LHCN-M2 (cell line): ENCODE measurements around the gene TTC28. TPM values are rescaled to one million over a fixed set of nuclear protein-coding genes. Genes with fewer than 3 reads are reported as not detected.

Source experiments
- DNase-seq: peaks from one replicate; pipeline ENCODE4 v3.0.0-alpha.2; 2012; ENCODE audit warnings: low read depth
- total RNA-seq: library from RNA; depleted of rRNA; stranded (reverse); fragments of >200 nt; gene quantifications from 2 replicates; pipeline ENCODE4 v1.2.3, GENCODE V29; 2014

TTC28 gene
- total RNA-seq, 1 experiment from 2014 or later: 7.1 TPM

DNA sequence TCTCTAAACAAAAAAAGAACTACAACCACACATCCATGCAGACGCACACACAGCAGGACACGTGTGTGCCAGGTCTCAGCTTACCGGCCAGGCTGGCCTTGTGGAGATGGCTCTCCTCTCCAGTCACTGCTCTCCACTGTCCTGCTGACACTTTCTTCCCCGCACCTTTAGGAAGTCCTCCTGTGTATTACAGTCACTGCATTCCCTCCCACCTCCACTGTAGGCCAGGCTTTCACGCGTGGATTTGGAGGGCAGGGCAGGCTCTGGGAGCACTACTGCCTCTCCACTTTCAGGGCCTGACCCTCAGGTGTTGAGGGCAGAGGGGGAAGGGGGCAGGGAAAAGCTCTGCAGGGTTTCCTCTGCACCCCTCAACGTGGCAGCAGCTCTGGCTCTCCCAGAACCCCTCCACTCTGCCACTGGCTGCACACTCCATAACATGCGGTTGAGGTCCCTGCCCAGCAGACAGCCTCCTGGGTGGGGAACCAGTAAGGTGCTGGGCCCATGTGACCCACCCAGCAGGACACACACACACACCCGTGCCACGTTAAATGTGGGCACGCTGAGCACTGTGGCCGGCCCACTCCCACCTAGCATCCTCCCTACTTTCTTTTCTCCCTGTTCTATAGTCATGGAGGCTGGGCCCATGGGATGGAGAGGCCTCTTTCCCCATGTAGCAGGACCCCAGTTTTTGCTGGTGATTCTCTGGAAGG lies 653.6 kb downstream of the TTC28 start:
- DNase-seq: no peak

- DNase-seq: no peak
Measured at GRCh38 chr22:28025333-28025732, 654.3 kb downstream of the TTC28 start.

DNA sequence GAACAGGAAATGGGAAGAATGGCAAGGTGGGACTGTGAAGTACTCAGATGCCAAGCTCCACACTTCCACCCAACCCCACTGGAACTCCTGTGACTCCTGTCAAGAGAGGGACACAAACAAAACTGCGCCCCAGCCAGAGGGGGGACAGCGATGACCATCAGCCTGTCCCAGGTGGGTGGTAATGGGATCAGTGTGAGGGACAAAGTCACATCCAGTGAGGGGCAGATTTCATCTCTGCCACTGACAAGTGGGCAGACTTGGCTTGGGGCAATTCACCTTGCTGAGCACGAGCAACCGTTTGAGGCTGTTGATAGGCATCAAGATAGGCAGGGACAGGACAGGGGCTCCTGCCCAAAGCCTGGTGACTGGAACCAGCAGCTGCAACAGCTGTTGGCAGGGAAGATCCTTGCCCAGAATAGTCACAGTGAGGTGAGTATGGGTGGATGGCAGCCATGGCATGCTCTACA lies 655.2 kb downstream of the TTC28 start:
- peak; percentile 76 for DNase-seq

GRCh38 chr22:28023774-28024173 lies 655.9 kb downstream of the TTC28 start:
- no peak for DNase-seq

- DNase-seq: no peak
Measured at GRCh38 chr22:28023036-28023435, 656.6 kb downstream of the TTC28 start.

- no peak for DNase-seq
Measured at GRCh38 chr22:28021998-28022660, 657.5 kb downstream of the TTC28 start.

DNA sequence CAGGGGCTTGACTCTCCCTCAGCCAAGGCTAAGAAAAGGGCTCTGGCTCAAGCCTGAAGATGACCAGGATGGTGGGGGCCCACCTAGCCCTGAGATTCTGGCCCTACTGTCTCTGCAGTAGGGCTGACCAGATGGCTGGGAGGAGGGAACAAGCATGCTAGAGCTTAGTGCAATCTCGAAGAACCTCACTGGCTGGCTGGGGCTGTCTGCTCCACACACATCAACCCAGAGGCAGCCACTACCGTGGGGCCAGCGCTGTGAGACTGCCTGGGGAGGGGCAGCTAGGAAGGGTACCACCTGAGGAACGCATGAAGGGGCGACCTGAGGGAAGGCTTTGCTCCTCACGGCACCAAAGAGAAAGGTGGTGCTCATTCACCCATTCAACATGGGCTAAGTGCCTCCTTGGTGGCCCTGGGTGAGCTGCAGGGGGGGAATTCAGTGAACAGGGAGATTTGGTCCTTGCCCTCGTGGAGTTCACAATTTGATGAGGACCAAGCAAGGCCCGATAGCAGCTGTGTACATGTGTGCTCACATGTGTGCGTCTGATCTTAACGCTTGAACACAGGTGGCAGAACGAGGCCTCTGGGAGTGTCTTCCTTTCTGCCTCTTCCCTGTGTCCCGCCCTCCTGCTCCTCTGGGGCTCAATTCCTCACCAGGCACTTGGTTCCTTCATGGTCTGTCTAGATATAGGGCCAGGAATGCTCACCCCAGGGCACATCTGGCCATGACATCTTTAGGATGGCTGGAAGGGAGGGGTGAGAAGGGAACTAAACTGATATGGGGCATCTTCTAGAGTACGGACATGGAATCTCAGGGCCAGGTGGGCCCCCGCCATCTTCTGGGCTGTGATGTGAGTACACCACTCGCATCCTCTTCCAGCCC lies 658.3 kb downstream of the TTC28 start:
- DNase-seq: no peak

DNA sequence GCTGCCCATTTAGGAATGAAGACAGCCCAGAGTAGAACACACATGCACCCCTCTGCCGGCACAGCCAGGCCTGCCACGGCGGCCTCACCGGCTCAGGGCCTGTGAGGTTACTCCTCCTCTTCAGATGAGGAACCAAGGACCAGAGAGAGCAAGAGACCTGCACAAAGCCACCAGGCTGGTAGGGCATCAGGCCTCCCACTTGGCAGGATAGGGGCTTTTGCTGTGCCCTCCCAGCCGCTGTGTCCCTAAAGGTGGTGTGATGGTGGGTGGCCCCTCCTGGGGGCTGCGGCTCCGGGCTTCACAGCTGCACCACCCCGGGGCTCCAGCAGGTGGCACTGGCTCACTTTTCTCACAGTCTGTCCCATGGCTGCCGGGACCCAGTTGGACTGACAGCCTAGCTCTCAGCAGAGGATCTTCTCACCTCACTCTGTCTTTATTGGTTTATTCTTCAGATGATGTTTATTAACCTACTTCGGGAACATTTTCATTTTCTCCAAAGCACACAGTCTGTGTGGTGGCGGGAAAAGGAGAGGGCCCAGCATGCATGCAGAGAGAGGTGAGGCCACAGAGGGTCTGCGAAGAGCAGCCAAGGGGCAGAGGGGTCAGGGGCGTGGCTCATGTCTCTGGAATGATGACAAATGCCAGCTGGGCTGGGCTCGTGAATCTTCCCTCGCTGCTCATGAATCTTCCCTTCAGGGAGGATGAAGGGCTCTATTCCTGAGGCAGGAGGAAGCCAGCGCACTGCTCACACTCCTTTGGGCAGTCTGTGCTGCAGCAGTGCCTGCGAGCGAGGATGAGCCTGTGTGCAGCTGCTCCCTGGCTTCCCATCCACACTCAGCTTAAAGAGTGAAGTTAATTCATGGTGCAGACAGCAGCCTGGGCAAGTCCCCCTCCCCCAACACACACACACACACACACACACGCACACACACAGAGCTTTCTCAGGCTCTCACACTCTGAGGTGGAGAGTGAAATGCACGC lies 659.5 kb downstream of the TTC28 start:
- DNase-seq: peak; percentile 61

DNA sequence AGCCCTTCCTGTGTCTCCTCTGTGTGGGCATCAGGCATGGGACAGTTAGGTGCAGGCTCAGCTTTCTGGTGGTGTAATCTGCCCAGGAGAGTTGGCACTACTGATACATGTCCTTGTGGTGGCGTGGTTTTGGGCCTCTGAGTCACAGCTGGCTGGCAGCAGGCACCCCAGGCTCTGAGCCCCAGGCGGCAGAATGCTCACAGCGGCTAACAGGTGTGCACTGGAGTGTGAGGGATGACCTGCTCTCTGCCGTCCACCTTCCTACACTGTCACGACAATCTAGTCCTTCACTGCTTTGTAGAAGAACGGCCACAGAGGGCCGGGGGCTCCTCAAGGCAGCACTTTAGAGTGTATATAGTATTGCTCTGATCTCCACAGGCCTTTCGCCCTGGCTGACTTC lies 660.3 kb downstream of the TTC28 start:
- DNase-seq: peak; percentile 69

- no peak for DNase-seq
Measured at GRCh38 chr22:28018461-28018927, 661.1 kb downstream of the TTC28 start.

GRCh38 chr22:28017859-28018258 lies 661.8 kb downstream of the TTC28 start:
- no peak for DNase-seq

GRCh38 chr22:28017558-28017820 lies 662.2 kb downstream of the TTC28 start:
- DNase-seq: no peak

DNA sequence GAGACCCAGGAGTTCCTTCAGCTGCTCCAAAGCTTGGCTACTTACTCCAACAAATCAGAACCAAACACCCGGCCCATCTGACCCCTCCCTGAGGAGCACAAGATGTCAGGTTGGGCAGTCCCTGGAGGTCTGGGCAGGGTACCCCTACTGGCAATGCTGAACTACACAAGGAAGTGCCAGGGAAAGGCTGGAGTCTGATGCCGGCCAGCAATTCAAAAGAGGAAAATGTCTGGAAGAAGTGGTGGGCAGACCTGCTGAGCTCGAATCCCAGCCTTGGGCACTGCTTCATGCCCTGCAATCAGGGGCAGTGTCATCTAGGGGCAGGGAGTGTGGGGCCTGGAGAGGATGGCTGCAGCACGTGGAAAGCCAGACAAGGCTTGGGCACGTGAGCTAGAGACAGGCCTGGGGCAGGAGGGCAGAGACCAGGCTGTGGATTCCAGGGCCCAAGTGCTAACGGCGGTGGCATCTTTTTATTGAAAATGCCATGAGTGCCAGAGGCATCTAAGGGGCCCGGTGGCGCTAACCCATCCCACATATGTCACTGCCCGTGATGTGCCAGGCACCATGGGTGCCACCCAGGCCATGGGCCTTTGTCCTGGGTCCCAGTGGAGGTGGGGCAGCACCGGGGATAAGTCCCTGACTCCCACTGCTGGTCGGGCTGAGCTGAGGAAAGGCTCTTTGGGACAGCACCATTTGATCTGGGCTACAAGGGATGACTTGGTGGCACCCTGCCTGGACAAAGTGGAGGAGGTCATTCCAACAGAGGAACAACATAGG lies 662.7 kb downstream of the TTC28 start:
- DNase-seq: no peak

DNA sequence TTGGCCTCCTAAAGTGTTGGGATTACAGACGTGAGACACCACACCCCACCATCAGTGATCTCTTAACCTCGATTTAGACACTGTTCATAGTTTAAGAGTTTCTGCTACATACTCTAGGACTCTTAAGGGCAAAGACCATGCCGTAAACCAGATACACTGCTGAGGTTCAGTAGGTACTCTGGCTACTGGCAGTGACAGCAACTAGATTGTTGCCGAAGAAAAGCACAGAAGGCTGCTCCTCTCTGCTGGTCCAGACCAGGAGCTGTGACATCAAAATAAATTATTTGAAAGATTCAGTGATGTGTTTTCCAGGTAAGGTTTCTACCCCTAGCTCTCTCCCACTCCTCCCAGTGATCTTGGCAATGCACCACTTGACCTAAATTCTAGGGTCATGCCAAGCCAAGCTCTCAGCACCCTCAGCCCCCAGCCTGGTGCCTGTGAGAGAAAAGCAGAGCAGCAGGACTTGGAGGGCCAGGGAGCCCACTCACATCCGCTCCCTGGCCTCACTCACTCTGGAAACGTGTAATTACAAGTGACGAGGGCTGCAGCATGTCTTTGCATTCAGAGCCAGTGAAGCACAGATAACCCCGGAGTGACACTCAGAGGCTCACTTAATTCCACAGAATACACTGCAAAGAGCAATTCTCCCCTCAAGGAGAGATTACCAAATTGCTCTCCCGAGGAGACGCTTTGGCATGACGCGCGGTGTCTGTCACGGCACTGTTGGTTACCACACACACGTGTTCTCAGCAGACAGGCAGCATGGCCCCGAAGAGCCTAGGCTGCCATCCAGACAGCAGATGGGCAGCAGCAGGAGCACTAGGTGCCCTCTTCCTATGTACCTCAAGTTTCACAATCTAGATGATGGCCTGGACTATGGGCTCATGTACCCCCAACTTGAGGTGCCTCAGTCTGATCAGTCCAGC lies 663.7 kb downstream of the TTC28 start:
- DNase-seq: no peak

GRCh38 chr22:28015046-28015425 lies 664.6 kb downstream of the TTC28 start:
- DNase-seq: no peak

DNA sequence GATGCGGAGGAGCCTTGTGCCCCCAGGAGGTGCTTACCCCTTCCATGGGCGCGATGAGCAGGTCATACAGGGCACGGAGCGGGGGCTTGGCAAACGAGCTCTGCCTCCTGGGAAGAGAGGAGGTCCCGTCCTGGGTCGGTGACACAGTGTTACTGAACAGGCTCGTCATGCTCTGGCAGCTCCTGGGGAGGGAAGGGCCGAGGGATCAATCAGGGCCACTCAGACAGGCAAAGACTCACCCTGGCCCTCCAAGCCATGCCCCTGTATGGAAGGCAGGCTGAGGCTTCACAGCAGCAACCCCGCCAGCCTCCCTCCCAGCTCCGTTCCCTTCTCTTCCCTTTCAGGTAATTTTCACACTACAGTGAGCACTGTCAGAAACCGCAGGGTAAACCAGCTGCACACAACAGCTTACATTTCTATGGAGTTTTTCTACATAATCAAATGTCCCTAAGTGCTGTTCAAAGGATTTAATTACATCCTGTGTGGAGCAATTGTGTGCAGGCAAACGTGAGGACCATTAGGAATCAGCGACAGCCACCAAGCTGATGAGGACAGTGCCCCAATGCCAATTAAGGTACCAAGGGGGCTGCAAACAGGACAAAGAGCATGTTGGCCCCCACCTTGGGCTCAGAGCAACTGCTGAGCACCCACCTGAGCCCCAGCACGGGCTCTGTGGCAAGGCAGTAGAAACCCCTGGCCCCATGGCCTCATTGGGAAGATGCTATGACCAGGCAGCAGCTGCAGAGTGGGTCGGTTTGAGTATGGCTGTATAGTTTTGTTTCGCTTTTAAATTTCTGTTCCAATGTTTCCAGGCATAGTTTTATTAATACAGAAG lies 665.2 kb downstream of the TTC28 start:
- DNase-seq: no peak

- DNase-seq: no peak
Measured at GRCh38 chr22:28013611-28014010, 666.0 kb downstream of the TTC28 start.

- no peak for DNase-seq
Measured at GRCh38 chr22:28012832-28013460, 666.7 kb downstream of the TTC28 start.
